Stomach (tissue), 4 donors: Measurements from ENCODE around the gene FRY.

Experiments
- POLR2A ChIP-seq, 4 donors: fragments of 450-650 bp; IDR thresholded peaks; one replicate each; pipeline ENCODE4 v1.6.1; 2016; ENCODE audit warnings: antibody characterized with exemption in 4 of 4, control low read depth in 2 of 4, mild to moderate bottlenecking in 1 of 4, moderate library complexity in 1 of 4
- POLR2AphosphoS5 ChIP-seq, 3 donors: sonication (generic); formaldehyde crosslinking; IDR thresholded peaks; one replicate each; pipeline ENCODE4 v1.6.1; 2016; ENCODE audit warnings: antibody characterized with exemption in 3 of 3
- TF ChIP-seq, protein P1 (sequence below), 7 experiments: fragments of 450-650 bp in 4 of 7; fragments of 200-600 bp in 3 of 7; sonication (generic) in 3 of 7; IDR thresholded peaks; one replicate each; pipeline ENCODE4 v1.5.1; 2016 to 2019; ENCODE audit warnings: antibody characterized with exemption in 7 of 7, control low read depth in 2 of 7, mild to moderate bottlenecking in 1 of 7

DNA sequence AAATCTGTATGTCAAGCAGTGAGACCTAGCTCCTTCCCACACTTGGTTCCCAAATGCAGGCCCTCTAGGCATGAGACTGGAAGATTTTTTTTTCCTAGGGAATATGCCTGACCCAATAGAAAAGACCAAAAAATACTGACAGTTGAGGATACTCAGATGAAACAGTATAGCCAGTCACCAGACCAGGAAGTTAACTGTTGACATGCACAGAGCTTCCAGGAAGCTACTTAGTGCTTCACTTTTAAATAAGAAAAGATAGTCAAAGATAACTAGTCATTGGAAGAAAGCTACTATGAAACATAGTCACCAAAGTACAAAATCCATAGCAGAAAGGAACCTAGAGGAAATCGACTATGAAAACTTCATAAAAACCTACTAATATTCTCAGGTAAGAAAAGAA, 316.1 kb downstream of the FRY start:
- TF ChIP-seq, protein P1, sequence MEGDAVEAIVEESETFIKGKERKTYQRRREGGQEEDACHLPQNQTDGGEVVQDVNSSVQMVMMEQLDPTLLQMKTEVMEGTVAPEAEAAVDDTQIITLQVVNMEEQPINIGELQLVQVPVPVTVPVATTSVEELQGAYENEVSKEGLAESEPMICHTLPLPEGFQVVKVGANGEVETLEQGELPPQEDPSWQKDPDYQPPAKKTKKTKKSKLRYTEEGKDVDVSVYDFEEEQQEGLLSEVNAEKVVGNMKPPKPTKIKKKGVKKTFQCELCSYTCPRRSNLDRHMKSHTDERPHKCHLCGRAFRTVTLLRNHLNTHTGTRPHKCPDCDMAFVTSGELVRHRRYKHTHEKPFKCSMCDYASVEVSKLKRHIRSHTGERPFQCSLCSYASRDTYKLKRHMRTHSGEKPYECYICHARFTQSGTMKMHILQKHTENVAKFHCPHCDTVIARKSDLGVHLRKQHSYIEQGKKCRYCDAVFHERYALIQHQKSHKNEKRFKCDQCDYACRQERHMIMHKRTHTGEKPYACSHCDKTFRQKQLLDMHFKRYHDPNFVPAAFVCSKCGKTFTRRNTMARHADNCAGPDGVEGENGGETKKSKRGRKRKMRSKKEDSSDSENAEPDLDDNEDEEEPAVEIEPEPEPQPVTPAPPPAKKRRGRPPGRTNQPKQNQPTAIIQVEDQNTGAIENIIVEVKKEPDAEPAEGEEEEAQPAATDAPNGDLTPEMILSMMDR (IDR thresholded peaks at IDR 0.05) = no peak
- TF ChIP-seq POLR2A (IDR thresholded peaks at IDR 0.05) = no peak
- TF ChIP-seq POLR2AphosphoS5 (IDR thresholded peaks at IDR 0.05) = no peak
